ENCODE data around the gene VPS52.
A peak's percentile ranks its signal among the peaks of the same experiment; 100 is the strongest.

The VPS52 gene

GRCh38 chr6:33312361-33313104 is 40.9 kb upstream of the VPS52 start (continued):
- TF ChIP-seq ZBTB10 (tag by site-specific recombination; IDR thresholded peaks at IDR 0.05) (no peak), ZNF114 (tag by site-specific recombination; IDR thresholded peaks at IDR 0.05) (no peak), ZNF76 (tag by site-specific recombination; IDR thresholded peaks at IDR 0.05; ENCODE audit: borderline replicate concordance, low read depth) (no peak), ZNF501 (tag by site-specific recombination; IDR thresholded peaks at IDR 0.05) (no peak), EGR2 (tag by site-specific recombination; IDR thresholded peaks at IDR 0.05; ENCODE audit: low read depth) (peak; percentile 86), ZNF324 (tag by site-specific recombination; IDR thresholded peaks at IDR 0.05) (no peak), KLF16 (tag by site-specific recombination; IDR thresholded peaks at IDR 0.05) (no peak), ZNF157 (tag by site-specific recombination; IDR thresholded peaks at IDR 0.05) (no peak), ZNF449 (tag by site-specific recombination; IDR thresholded peaks at IDR 0.05) (no peak), TRIM28 (IDR thresholded peaks at IDR 0.05; ENCODE audit: borderline replicate concordance, low read length) (no peak), ZNF335 (tag by site-specific recombination; conservative IDR thresholded peaks at IDR 0.05) (no peak), ZNF791 (tag by site-specific recombination; IDR thresholded peaks at IDR 0.05) (no peak), ZNF302 (tag by site-specific recombination; IDR thresholded peaks at IDR 0.05; ENCODE audit: low read depth) (no peak), ZNF433 (tag by site-specific recombination; IDR thresholded peaks at IDR 0.05; ENCODE audit: low read depth) (no peak), ZNF366 (tag by site-specific recombination; conservative IDR thresholded peaks at IDR 0.05) (peak; percentile 51), KLF10 (tag by site-specific recombination; IDR thresholded peaks at IDR 0.05) (no peak), CTCF (tag by site-specific recombination; IDR thresholded peaks at IDR 0.05) (peak; percentile 71), ZNF10 (tag by site-specific recombination; IDR thresholded peaks at IDR 0.05) (no peak), ZNF623 (tag by site-specific recombination; IDR thresholded peaks at IDR 0.05) (no peak), KLF8 (tag by site-specific recombination; IDR thresholded peaks at IDR 0.05) (peak; percentile 62; the same call in 1 of the 2 replicates), ZNF214 (tag by site-specific recombination; IDR thresholded peaks at IDR 0.05; ENCODE audit: borderline replicate concordance) (no peak), ZNF280D (tag by site-specific recombination; IDR thresholded peaks at IDR 0.05) (no peak), YY2 (tag by site-specific recombination; IDR thresholded peaks at IDR 0.05) (no peak), ZNF560 (tag by site-specific recombination; IDR thresholded peaks at IDR 0.05; ENCODE audit: borderline replicate concordance) (no peak), ZNF174 (tag by site-specific recombination; IDR thresholded peaks at IDR 0.05) (no peak), ZNF398 (tag by site-specific recombination; IDR thresholded peaks at IDR 0.05) (0 out of 2 replicates have a peak, but pooled peaks have one; percentile 12), IKZF3 (tag by site-specific recombination; IDR thresholded peaks at IDR 0.05) (no peak), ZBTB1 (tag by site-specific recombination; IDR thresholded peaks at IDR 0.05) (no peak)
